ENCODE measurements around the gene AFF4. TPM values are rescaled to one million over a fixed set of nuclear protein-coding genes. Genes with fewer than 3 reads are reported as not detected.

The AFF4 gene
- total and polyA plus RNA-seq, 9 of the 15 experiments (the other 6 are each of a cell fraction or from before 2014, with no cell fraction given), result 1.7 to 25.8 (median 17.9) TPM

DNA sequence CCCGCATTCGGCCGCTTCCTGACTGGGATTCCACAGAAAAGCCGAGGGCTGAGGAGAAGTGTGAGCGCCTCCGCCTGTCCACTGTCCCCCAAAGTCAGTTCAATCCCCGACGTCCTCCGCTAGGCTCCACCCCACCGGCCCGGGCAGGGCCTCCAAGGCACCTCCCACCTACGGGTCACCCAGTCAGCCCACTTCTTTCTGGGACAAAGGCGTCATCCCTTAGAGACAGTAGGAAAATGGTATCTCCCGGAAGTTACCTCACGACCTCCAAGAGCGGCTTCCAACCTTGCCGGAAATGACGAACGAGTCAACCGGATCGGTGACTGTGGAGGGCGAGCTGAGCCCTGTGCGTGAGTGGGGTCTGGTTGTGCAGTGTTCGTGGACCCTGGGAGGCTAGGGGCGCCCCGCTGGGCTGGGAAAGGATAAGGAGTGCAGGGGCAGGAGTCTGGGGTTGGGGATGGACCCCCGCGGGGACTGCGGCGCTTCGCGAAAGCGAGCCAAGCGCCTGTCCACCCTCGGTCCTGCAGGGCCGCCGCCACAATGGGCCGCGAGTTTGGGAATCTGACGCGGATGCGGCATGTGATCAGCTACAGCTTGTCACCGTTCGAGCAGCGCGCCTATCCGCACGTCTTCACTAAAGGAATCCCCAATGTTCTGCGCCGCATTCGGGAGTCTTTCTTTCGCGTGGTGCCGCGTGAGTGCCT, 96.9 kb downstream of the AFF4 start, which contains the start of the genes GDF9 and UQCRQ (continued):
- TF ChIP-seq ASH1L (IDR thresholded peaks at IDR 0.05; ENCODE audit: borderline replicate concordance, low read depth, partially characterized antibody), result peak; percentile 35
- TF ChIP-seq, protein P1, sequence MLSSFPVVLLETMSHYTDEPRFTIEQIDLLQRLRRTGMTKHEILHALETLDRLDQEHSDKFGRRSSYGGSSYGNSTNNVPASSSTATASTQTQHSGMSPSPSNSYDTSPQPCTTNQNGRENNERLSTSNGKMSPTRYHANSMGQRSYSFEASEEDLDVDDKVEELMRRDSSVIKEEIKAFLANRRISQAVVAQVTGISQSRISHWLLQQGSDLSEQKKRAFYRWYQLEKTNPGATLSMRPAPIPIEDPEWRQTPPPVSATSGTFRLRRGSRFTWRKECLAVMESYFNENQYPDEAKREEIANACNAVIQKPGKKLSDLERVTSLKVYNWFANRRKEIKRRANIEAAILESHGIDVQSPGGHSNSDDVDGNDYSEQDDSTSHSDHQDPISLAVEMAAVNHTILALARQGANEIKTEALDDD (IDR thresholded peaks at IDR 0.05), result no peak
- TF ChIP-seq MTA3 (IDR thresholded peaks at IDR 0.05; ENCODE audit: borderline replicate concordance), result peak; percentile 81
- TF ChIP-seq PYGO2 (tag; IDR thresholded peaks at IDR 0.05), result no peak
- peak; percentile 15; the same call in 1 of the 2 replicates for TF ChIP-seq BCOR (IDR thresholded peaks at IDR 0.05)
- TF ChIP-seq, protein P2, sequence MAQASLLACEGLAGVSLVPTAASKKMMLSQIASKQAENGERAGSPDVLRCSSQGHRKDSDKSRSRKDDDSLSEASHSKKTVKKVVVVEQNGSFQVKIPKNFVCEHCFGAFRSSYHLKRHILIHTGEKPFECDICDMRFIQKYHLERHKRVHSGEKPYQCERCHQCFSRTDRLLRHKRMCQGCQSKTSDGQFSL (CRISPR knock-in tag; IDR thresholded peaks at IDR 0.05), result no peak
- TF ChIP-seq, protein P2 (tag; IDR thresholded peaks at IDR 0.05), result no peak
- TF ChIP-seq GTF2E2 (tag; IDR thresholded peaks at IDR 0.05), result peak; percentile 47; the same call in 1 of the 2 replicates
- TF ChIP-seq MAZ (CRISPR knock-in tag; conservative IDR thresholded peaks at IDR 0.05 in 1 of 2, IDR thresholded peaks at IDR 0.05 in 1 of 2), result peak; percentile 28 to 88
- TF ChIP-seq ZNF197 (CRISPR knock-in tag; IDR thresholded peaks at IDR 0.05; ENCODE audit: low read depth), result peak; percentile 68; the same call in 1 of the 2 replicates
- TF ChIP-seq, protein P3, sequence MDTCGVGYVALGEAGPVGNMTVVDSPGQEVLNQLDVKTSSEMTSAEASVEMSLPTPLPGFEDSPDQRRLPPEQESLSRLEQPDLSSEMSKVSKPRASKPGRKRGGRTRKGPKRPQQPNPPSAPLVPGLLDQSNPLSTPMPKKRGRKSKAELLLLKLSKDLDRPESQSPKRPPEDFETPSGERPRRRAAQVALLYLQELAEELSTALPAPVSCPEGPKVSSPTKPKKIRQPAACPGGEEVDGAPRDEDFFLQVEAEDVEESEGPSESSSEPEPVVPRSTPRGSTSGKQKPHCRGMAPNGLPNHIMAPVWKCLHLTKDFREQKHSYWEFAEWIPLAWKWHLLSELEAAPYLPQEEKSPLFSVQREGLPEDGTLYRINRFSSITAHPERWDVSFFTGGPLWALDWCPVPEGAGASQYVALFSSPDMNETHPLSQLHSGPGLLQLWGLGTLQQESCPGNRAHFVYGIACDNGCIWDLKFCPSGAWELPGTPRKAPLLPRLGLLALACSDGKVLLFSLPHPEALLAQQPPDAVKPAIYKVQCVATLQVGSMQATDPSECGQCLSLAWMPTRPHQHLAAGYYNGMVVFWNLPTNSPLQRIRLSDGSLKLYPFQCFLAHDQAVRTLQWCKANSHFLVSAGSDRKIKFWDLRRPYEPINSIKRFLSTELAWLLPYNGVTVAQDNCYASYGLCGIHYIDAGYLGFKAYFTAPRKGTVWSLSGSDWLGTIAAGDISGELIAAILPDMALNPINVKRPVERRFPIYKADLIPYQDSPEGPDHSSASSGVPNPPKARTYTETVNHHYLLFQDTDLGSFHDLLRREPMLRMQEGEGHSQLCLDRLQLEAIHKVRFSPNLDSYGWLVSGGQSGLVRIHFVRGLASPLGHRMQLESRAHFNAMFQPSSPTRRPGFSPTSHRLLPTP (IDR thresholded peaks at IDR 0.05; ENCODE audit: borderline replicate concordance, extremely low read depth, insufficient read length), result no peak
- TF ChIP-seq KDM2B (CRISPR knock-in tag; IDR thresholded peaks at IDR 0.05), result 0 out of 2 replicates have a peak, but pooled peaks have one; percentile 39
- TF ChIP-seq ZNF431 (CRISPR knock-in tag; IDR thresholded peaks at IDR 0.05), result peak; percentile 63
- TF ChIP-seq, protein P4, sequence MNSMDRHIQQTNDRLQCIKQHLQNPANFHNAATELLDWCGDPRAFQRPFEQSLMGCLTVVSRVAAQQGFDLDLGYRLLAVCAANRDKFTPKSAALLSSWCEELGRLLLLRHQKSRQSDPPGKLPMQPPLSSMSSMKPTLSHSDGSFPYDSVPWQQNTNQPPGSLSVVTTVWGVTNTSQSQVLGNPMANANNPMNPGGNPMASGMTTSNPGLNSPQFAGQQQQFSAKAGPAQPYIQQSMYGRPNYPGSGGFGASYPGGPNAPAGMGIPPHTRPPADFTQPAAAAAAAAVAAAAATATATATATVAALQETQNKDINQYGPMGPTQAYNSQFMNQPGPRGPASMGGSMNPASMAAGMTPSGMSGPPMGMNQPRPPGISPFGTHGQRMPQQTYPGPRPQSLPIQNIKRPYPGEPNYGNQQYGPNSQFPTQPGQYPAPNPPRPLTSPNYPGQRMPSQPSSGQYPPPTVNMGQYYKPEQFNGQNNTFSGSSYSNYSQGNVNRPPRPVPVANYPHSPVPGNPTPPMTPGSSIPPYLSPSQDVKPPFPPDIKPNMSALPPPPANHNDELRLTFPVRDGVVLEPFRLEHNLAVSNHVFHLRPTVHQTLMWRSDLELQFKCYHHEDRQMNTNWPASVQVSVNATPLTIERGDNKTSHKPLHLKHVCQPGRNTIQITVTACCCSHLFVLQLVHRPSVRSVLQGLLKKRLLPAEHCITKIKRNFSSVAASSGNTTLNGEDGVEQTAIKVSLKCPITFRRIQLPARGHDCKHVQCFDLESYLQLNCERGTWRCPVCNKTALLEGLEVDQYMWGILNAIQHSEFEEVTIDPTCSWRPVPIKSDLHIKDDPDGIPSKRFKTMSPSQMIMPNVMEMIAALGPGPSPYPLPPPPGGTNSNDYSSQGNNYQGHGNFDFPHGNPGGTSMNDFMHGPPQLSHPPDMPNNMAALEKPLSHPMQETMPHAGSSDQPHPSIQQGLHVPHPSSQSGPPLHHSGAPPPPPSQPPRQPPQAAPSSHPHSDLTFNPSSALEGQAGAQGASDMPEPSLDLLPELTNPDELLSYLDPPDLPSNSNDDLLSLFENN (IDR thresholded peaks at IDR 0.05; ENCODE audit: low read depth in 2 of 2, low read length in 2 of 2), result 0 out of 4 replicates have a peak, but pooled peaks of 1 of the 2 experiments have one; percentile 40
- no peak; the same call in 1 of the 2 replicates for TF ChIP-seq NFIC (IDR thresholded peaks at IDR 0.05)
- peak; percentile 84 for TF ChIP-seq POLR2H (tag; IDR thresholded peaks at IDR 0.05; ENCODE audit: low read depth)
- TF ChIP-seq ZNF146 (CRISPR knock-in tag; IDR thresholded peaks at IDR 0.05; ENCODE audit: unreplicated experiment), result no peak
- peak; percentile 57; the same call in 1 of the 2 replicates for TF ChIP-seq ZNF175 (CRISPR knock-in tag; IDR thresholded peaks at IDR 0.05; ENCODE audit: low read depth)
- TF ChIP-seq HCFC1 (IDR thresholded peaks at IDR 0.05; ENCODE audit: low read depth, low read length), result peak; percentile 67

Measured in K562 (cell line).